ENCODE results near the gene RNU5D-1. TPM values are rescaled to one million over a fixed set of nuclear protein-coding genes. Genes with fewer than 3 reads are reported as not detected.

Gene RNU5D-1
- total RNA-seq, 1 experiment from 2014 or later, result not detected

GRCh38 chr1:44775930-44776729 is 45.2 kb upstream of the RNU5D-1 start:
- Histone ChIP-seq H3K4ac (ENCODE audit: low read depth, low read length) (peak overlapping the region; percentile 33; the same call in 1 of the 2 replicates), H2BK120ac (ENCODE audit: low read depth, low read length, poor library complexity, severe bottlenecking) (no peak overlapping the region), H3K27ac (ENCODE audit: insufficient read length, low read depth, low read length) (no peak overlapping the region), H3K79me2 (ENCODE audit: insufficient read depth, low read length) (peaks cover 17% of the 10 kb centered on the region; the same call in 1 of the 2 replicates), H4K20me1 (ENCODE audit: control insufficient read depth, insufficient read depth, insufficient read length) (peaks cover 4% of the 10 kb centered on the region), H3K4me1 (ENCODE audit: insufficient read depth, low read length) (no peaks in the 10 kb centered on the region), H3K56ac (ENCODE audit: insufficient read length, low read depth, low read length) (no peak overlapping the region), H4K5ac (ENCODE audit: insufficient read length, low read depth, low read length) (peak overlapping the region; percentile 83), H3K4me2 (ENCODE audit: insufficient read depth, insufficient read length, low read length) (peak overlapping the region; percentile 99), H3K23ac (ENCODE audit: insufficient read length, low read depth, low read length) (no peak overlapping the region), H3K23me2 (ENCODE audit: insufficient read length, low read depth, low read length, poor library complexity, severe bottlenecking) (peaks cover 11% of the 10 kb centered on the region), H2BK15ac (ENCODE audit: low read depth, low read length) (no peak overlapping the region), H2AFZ (ENCODE audit: low read length) (no peak overlapping the region), H3K9ac (ENCODE audit: extremely low read depth, insufficient read length, low read length) (peak overlapping the region; percentile 98), H2BK5ac (ENCODE audit: insufficient read length, low read length) (no peak overlapping the region), H2BK12ac (ENCODE audit: insufficient read length, low read depth, low read length) (no peak overlapping the region), H3K27me3 (ENCODE audit: insufficient read depth, low read length) (no peaks in the 10 kb centered on the region), H3K14ac (ENCODE audit: insufficient read depth, low read length) (peak overlapping the region; percentile 94), H2AK5ac (ENCODE audit: insufficient read length, low read length) (peak overlapping the region; percentile 13), H2BK20ac (ENCODE audit: low read depth, low read length, poor library complexity, severe bottlenecking) (no peak overlapping the region), H4K8ac (replicated peaks; ENCODE audit: insufficient read length, low read depth, low read length) (no peak overlapping the region), H3K18ac (ENCODE audit: insufficient read length, low read depth, low read length) (peak overlapping the region; percentile 83), H4K91ac (ENCODE audit: insufficient read length, low read depth, low read length) (no peak overlapping the region), H3K9me3 (ENCODE audit: control insufficient read depth, low read depth, low read length) (no peaks in the 10 kb centered on the region), H3T11ph (ENCODE audit: low read length) (no peak overlapping the region), H3K79me1 (ENCODE audit: insufficient read depth, low read depth, low read length, poor library complexity, severe bottlenecking) (peaks cover 2% of the 10 kb centered on the region)
- TF ChIP-seq CTCF (conservative IDR thresholded peaks at IDR 0.05), result no peak
- no CpG with 5 or more reads among the region's 36 CpGs for WGBS (ENCODE audit: extremely low coverage, insufficient read length, low lambda C conversion rate)
- Mint-ChIP-seq H3K9me3 (0 out of 5 replicates have a peak, but pooled peaks cover 0 to 4% of the 10 kb centered on the region in 2 experiments), H3K4me1 (peaks cover 18 to 22% of the 10 kb centered on the region in 2 experiments), H3K27me3 (ENCODE audit: low read depth) (no peaks in the 10 kb centered on the region), H3K4me3 (peak overlapping the region; percentile 81 to 95), H3K27ac (peak overlapping the region; percentile 91 to 97 (median 94)), H3K36me3 (ENCODE audit: insufficient read depth in 1 of 3, low read depth in 3 of 3) (peaks cover 33 to 55% (median 47%) of the 10 kb centered on the region in 3 experiments)
- DNase-seq, result no peak

Data from H9 (cell line).